Activated T-helper 17 cell treated with anti-CD3 and anti-CD28 coated beads, Interleukin-2, amount 50 U/mL, for 72 hours (primary cell): ENCODE measurements around the gene EIF4G3. TPM values are rescaled to one million over a fixed set of nuclear protein-coding genes. Genes with fewer than 3 reads are reported as not detected.
"Not testable (repeated sequence)": the region's sequence is repeated elsewhere in the genome, so short reads cannot be mapped to it uniquely, and the experiment has no call there.

Experiments
- ATAC-seq: fragments of 150-1000 bp; cut with Tn5 transposase; replicated peaks from 2 replicates; pipeline ENCODE4 v1.10.0; 2021; ENCODE audit warnings: mild to moderate bottlenecking, moderate library complexity
- H3K27ac Mint-ChIP-seq: one replicate; pipeline ENCODE4 v1.8.0; 2022; ENCODE audit warnings: mixed read lengths
- H3K27me3 Mint-ChIP-seq: one replicate; pipeline ENCODE4 v1.8.0; 2022; ENCODE audit warnings: mixed read lengths
- H3K36me3 Mint-ChIP-seq: one replicate; pipeline ENCODE4 v1.8.0; 2022; ENCODE audit warnings: low read depth, mild to moderate bottlenecking, mixed read lengths
- H3K4me1 Mint-ChIP-seq: one replicate; pipeline ENCODE4 v1.8.0; 2022; ENCODE audit warnings: mixed read lengths
- H3K4me3 Mint-ChIP-seq: one replicate; pipeline ENCODE4 v1.8.0; 2022; ENCODE audit warnings: mild to moderate bottlenecking, mixed read lengths
- H3K9me3 Mint-ChIP-seq: one replicate; pipeline ENCODE4 v1.8.0; 2022; ENCODE audit warnings: mixed read lengths
- total RNA-seq, 2 donors: library from RNA; stranded (reverse); gene quantifications; one replicate each; pipeline ENCODE4 v1.2.3, GENCODE V29; 2022

The EIF4G3 gene
- total RNA-seq, 2 donors from 2014 or later = 32.9 to 56.2 TPM

DNA sequence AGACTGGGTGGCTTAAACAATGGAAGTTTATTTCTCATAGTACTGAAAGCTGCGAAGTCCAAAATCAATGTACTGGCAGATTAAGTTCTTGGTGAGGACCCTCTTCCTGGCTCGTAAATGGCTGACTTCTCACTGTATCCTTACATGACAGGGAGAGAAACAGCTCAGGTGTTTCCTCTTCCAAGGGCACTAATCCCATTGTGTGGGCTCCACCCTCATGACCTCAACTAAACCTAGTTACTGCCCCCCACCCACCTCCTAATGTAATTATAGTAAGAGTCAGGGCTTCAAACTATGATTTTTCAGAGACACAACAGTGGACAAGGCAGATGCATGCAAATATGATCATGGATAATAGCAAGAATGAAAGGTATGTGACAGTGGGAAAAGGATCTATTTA, 308.4 kb downstream of the EIF4G3 start:
- H3K27me3 Mint-ChIP-seq = no peaks in the 10 kb centered on the region
- no peak overlapping the region for H3K4me3 Mint-ChIP-seq
- peaks cover 21% of the 10 kb centered on the region for H3K36me3 Mint-ChIP-seq
- H3K4me1 Mint-ChIP-seq = no peaks in the 10 kb centered on the region
- no peaks in the 10 kb centered on the region for H3K9me3 Mint-ChIP-seq
- no peak overlapping the region for H3K27ac Mint-ChIP-seq
- no peak for ATAC-seq

DNA sequence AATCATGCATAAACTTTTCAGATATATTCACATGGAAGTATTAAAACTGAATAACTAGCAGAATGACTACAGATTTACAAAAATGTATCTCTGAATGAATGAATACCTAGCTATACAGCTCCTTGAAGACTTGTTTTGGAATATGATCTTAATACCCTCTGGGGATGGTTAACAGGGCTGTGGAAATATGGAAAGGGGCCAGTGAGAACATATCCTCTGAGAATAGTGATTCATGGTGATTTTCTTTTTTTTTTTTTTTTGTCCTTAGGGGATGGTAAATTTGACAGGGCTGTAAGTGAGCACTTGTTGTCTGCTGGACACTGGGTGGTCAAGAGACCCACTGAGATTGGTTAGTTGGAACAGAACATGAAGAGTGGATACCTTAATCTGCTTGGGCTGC, 308.9 kb downstream of the EIF4G3 start:
- Mint-ChIP-seq H3K9me3 (no peaks in the 10 kb centered on the region), H3K4me3 (no peak overlapping the region), H3K27ac (no peak overlapping the region), H3K27me3 (no peaks in the 10 kb centered on the region), H3K4me1 (no peaks in the 10 kb centered on the region), H3K36me3 (peaks cover 22% of the 10 kb centered on the region)
- ATAC-seq = no peak

DNA sequence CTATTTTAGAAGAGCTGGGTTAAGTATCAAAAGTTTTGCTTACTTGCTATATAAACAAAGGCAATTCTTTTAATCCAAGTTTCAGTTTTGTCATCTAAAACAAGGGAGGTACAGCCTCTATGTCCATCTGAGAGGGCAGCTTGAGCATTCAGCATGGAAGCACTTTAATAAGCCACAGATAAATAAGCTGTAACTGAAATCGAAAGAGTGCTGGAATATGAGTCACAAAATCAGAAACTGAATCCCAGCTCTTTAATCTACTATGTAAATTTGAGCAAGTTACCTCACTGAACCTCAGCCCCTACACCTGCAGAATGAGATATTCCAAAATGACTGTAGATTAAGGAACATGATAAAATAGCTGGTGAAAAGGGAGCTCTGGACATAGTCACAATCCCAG, 309.6 kb downstream of the EIF4G3 start:
- peak; percentile 74 for ATAC-seq
- no peaks in the 10 kb centered on the region for H3K4me1 Mint-ChIP-seq
- no peak overlapping the region for H3K27ac Mint-ChIP-seq
- no peaks in the 10 kb centered on the region for H3K9me3 Mint-ChIP-seq
- H3K4me3 Mint-ChIP-seq = no peak overlapping the region
- peaks cover 22% of the 10 kb centered on the region for H3K36me3 Mint-ChIP-seq
- H3K27me3 Mint-ChIP-seq = no peaks in the 10 kb centered on the region

DNA sequence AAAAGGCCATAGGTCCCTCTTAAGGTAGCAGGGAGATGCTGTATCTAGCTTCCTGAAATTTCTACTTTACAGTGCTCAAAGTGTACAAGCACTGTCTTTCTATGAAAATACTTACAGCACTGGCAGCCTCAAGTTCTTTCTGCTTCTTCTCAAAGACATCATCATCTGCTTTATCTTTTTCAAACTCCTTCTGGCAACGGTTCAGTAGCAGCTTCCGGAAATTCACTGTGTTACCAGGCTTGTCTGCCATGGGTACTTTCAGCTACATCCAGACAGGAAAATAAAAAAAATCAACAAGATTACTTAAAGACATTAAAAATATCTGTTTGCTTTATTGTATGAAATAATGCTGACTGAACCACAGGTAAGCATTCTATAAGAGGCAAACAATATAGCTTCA, 311.7 kb downstream of the EIF4G3 start:
- Mint-ChIP-seq H3K27me3 (no peaks in the 10 kb centered on the region), H3K4me3 (no peak overlapping the region), H3K9me3 (no peaks in the 10 kb centered on the region), H3K27ac (no peak overlapping the region), H3K36me3 (peaks cover 41% of the 10 kb centered on the region), H3K4me1 (no peaks in the 10 kb centered on the region)
- ATAC-seq = no peak

DNA sequence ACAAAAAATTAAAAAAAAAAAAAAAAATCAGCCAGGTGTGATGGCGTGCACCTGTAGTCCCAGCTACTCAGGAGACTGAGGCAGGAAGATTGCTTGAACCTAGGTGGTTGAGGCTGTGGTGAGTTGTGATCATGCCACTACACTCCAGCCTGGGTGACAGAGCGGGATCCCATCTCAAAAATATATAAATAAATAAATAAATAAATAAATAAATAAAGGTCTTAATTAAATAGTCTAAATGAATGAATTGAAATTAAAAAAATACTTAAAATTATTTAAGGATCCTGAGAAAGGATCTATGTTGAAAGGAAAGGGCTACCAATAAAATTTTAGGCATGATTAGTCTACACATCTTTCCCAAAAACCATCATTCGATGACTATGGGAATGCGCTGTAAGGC, 322.2 kb downstream of the EIF4G3 start:
- Mint-ChIP-seq H3K4me1 (no peaks in the 10 kb centered on the region), H3K27ac (no peak overlapping the region), H3K36me3 (peaks cover 87% of the 10 kb centered on the region), H3K4me3 (no peak overlapping the region), H3K27me3 (no peaks in the 10 kb centered on the region), H3K9me3 (no peaks in the 10 kb centered on the region)
- ATAC-seq = no peak

DNA sequence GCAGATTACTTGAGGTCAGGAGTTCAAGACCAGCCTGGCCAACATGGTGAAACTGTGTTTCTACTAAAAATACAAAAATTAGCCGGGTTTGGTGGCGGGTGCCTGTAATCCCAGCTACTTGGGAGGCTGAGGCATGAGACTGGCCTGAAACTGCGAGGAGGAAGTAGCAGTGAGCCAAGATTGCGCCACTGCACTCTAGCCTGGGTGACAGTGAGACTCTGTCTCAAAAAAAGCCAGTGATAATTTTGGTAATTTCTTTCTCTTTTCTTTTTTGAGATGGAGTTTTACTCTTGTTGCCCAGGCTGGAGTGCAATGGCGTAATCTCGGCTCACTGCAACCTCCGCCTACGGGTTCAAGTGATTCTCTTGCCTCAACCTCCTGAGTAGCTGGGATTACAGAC, 324.9 kb downstream of the EIF4G3 start:
- not testable (repeated sequence) for H3K9me3 Mint-ChIP-seq, H3K27ac Mint-ChIP-seq, H3K4me1 Mint-ChIP-seq, H3K27me3 Mint-ChIP-seq, ATAC-seq, H3K4me3 Mint-ChIP-seq
- H3K36me3 Mint-ChIP-seq = peaks cover 85% of the 10 kb centered on the region

DNA sequence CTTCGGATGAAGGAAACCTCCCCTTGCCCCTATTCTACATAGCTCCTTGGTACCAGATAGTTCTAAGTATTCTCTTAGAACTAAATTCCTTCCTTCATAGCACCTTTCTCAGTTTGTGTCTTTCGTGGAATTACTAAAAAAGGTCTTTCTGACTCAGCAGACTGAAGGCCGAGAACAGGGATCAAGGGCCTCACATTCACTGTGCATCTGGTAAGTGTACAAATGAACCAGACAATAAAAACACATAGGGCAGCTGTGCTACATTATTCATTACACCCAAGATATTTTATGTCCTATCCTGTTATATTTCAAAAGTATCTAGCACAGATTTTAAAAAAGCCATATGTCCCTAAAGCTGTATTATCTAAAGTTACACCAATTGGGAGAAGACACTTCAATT, 326.7 kb downstream of the EIF4G3 start:
- Mint-ChIP-seq H3K4me1 (no peaks in the 10 kb centered on the region), H3K27ac (no peak overlapping the region), H3K27me3 (no peaks in the 10 kb centered on the region), H3K9me3 (no peaks in the 10 kb centered on the region), H3K36me3 (peaks cover 89% of the 10 kb centered on the region), H3K4me3 (no peak overlapping the region)
- ATAC-seq = no peak

DNA sequence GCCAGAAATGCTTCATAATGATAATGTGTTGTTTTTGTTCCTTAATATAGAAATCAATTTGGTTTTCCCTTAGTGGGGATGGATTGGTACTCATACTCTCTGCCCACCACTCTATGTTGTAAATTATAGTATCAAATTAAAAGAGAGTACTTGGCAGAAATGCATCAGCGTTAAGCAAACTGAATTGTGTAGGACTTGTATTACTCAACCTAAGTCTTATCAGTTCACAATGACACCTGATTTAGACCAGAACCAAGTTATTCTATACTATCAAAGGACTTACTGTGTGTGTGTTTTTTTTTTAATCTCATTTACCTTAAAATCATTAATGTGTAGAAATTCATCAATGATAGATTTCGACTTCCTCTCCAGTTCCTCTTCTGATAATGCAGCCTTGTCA, 327.6 kb downstream of the EIF4G3 start:
- Mint-ChIP-seq H3K9me3 (no peaks in the 10 kb centered on the region), H3K27ac (no peak overlapping the region), H3K27me3 (no peaks in the 10 kb centered on the region), H3K4me1 (no peaks in the 10 kb centered on the region), H3K36me3 (peaks cover 91% of the 10 kb centered on the region), H3K4me3 (no peak overlapping the region)
- ATAC-seq = no peak

DNA sequence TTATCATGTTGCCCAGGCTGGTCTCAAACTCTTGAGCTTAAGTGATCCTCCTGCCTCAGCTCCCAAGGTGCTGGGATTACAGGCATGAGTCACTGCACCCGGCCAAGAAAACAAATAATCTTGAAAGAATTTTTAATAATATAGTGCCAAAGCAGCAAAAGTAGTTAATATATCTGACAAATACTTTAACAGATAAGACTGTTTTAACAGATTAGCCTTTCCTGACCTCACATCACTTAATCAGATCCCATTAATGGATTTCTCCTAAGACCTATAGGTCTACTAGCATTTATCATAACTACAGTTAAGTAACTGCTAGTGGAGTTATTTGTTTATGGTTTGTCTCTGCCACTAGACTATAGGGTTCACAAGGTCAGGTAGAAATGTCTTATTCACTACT, 328.5 kb downstream of the EIF4G3 start:
- no peaks in the 10 kb centered on the region for H3K9me3 Mint-ChIP-seq
- H3K36me3 Mint-ChIP-seq = peaks cover 85% of the 10 kb centered on the region
- H3K27me3 Mint-ChIP-seq = no peaks in the 10 kb centered on the region
- H3K4me3 Mint-ChIP-seq = no peak overlapping the region
- no peak for ATAC-seq
- H3K27ac Mint-ChIP-seq = no peak overlapping the region
- H3K4me1 Mint-ChIP-seq = no peaks in the 10 kb centered on the region

DNA sequence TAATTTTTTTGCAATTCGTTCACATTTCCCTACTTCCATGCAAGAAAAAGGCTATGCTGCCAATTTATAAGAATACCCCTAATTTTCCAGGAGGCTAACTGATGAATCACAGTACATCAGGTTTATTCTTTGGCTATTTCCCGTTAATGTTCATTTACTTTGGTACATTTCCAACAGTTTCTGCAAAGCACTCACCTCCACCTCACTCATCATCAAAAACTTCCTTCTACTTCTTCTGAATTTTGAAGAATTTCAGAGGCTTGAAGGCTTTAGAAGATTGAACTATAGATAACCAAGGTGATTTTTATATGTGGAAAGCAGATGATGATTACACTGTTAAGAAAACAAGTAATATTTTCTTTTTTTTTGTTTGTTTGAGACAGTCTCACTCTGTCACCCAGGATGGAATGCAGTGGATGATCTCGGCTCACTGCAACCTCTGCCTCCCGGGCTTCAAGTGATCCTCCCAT, 329.1 kb downstream of the EIF4G3 start:
- no peak overlapping the region for H3K27ac Mint-ChIP-seq
- H3K27me3 Mint-ChIP-seq = no peaks in the 10 kb centered on the region
- no peaks in the 10 kb centered on the region for H3K9me3 Mint-ChIP-seq
- H3K36me3 Mint-ChIP-seq = peaks cover 80% of the 10 kb centered on the region
- H3K4me1 Mint-ChIP-seq = no peaks in the 10 kb centered on the region
- no peak overlapping the region for H3K4me3 Mint-ChIP-seq
- no peak for ATAC-seq

DNA sequence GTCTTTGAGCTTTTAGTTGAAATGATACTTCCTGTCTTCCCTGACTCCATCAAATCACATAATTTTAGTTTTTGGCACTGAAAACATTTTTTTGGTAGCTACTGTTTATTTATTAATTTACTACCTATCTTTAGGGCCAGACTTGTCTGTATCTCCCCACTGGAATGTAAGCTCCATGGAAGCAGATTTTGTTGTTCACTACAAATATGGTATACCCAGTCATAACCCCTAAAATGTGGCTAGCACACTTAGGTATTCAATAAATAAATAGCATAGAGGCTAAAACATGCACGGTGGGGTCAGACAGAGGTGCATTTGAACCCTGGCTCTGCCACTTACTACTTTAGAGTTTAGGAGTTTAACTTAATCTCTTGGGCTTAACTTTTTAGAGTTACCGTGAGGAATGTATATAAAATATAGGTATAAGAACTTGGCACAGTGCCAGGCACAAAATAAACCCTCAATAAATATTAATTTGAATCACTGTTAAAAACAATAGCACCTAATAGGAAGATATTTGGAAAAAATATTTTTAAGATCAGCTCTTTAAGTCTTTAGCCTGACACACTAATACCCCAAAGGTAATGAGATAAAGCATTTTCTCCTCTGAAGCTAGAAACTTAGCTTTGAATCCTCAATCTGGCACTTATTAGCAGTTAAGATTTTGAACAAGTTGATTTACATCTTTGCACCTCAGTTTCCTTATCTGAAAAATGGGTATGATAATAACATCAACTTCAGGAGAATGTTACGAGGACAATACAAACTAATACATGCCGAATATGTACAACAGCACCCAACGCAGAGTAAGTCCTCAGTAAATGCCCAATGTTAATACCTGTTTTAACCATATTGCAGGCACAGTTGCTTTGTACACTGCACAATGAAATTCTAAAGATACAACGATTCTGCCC, 330.0 kb downstream of the EIF4G3 start:
- peaks cover 72% of the 10 kb centered on the region for H3K36me3 Mint-ChIP-seq
- no peak overlapping the region for H3K4me3 Mint-ChIP-seq

DNA sequence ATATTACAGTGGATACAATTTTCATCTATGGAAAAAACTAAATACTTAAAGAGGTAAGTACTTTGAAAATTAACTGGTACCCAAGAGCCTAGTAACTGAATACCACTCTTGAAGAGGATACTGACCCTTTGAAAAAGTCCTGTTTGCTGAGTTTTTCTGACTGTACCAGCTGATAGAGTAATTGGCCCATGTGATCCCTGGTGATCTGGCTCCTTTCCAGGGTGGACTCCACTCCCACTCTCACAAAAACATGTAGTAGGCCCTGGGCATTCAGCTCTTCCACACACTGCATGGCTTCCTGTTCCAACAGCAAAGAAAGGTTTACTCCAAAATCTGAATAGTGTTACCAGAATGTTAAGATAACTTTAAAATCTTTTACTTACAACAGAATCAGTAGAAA, 336.0 kb downstream of the EIF4G3 start:
- H3K27ac Mint-ChIP-seq = no peak overlapping the region
- no peaks in the 10 kb centered on the region for H3K4me1 Mint-ChIP-seq
- peaks cover 43% of the 10 kb centered on the region for H3K36me3 Mint-ChIP-seq
- H3K4me3 Mint-ChIP-seq = no peak overlapping the region
- ATAC-seq = no peak
- no peaks in the 10 kb centered on the region for H3K9me3 Mint-ChIP-seq
- H3K27me3 Mint-ChIP-seq = no peaks in the 10 kb centered on the region

More for the DNA sequence above, 330.0 kb downstream of the EIF4G3 start:
- H3K27me3 Mint-ChIP-seq = no peaks in the 10 kb centered on the region
- no peak overlapping the region for H3K27ac Mint-ChIP-seq
- H3K9me3 Mint-ChIP-seq = no peaks in the 10 kb centered on the region
- no peaks in the 10 kb centered on the region for H3K4me1 Mint-ChIP-seq
- ATAC-seq = no peak

DNA sequence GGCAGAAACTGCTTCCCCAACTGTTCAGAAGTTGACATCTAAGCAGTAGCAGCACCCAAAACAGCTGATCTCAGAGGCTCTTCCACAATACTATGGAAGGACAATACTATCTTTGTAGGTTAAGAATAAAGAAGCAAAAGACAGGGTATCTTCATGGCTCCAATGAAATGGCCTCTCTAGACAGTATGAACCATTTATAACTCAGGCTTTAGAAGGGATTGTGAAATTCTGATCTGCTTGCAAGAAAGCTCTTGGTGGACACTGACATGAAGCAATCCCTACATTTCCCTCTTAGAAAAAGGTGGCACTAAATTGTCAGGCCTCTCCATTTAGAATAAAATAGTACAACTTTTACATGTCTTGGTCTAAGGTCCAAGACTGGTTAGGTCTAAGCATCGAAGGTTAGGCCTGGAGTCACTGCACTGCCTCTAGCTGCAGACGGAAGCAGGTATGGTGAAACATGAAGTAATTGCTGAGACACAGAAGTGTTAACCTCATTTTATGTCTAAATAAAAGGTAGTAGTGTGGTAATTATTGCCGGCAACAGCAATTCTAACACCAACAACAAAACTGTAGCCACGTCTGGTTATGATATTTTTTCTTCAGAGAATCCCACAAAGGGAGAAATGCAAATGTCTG, 339.0 kb downstream of the EIF4G3 start:
- no peak overlapping the region for H3K4me3 Mint-ChIP-seq
- no peak overlapping the region for H3K27ac Mint-ChIP-seq
- peaks cover 50% of the 10 kb centered on the region for H3K36me3 Mint-ChIP-seq
- no peaks in the 10 kb centered on the region for H3K9me3 Mint-ChIP-seq
- no peak for ATAC-seq
- no peaks in the 10 kb centered on the region for H3K4me1 Mint-ChIP-seq
- H3K27me3 Mint-ChIP-seq = no peaks in the 10 kb centered on the region

DNA sequence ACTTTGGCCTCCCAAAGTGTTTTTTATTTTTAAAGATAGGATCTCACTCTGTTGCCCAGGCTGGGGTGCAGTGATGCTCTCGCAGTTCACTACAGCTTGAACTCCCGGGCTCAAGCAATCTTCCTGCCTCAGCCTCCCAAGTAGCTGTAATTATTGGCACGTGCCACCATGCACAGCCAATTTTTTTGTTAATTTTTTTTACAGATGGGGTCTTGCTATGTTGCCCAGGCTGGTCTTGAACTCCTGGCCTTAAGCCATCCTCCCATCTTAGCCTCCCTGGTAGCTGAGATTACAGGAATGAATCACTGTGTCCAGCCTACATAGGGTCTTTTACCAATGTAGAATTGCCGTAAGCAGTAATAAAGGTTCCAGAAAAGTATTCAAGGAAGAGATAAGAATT, 340.5 kb downstream of the EIF4G3 start:
- no peak overlapping the region for H3K4me3 Mint-ChIP-seq
- ATAC-seq = no peak
- H3K27ac Mint-ChIP-seq = no peak overlapping the region
- no peaks in the 10 kb centered on the region for H3K9me3 Mint-ChIP-seq
- H3K36me3 Mint-ChIP-seq = peaks cover 50% of the 10 kb centered on the region
- no peaks in the 10 kb centered on the region for H3K27me3 Mint-ChIP-seq
- H3K4me1 Mint-ChIP-seq = no peaks in the 10 kb centered on the region

DNA sequence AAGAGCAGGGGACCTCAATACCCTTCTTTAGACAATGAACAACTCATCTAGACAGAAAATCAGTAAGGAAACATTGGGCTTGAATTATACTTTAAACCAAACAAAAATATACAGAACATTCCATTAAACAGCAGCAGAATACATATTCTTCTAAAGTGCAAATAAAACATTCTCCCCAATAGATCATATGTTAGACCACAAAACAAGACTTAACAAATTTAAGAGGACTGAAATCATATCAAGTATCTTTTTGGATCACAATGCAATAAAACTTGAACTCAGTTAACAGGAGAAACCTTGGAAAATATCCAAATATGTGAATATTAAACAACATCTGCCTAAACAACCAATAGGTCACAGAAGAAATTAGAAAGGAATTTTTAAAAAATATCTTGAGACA, 341.9 kb downstream of the EIF4G3 start:
- H3K9me3 Mint-ChIP-seq = no peaks in the 10 kb centered on the region
- H3K4me1 Mint-ChIP-seq = no peaks in the 10 kb centered on the region
- H3K36me3 Mint-ChIP-seq = peaks cover 37% of the 10 kb centered on the region
- H3K4me3 Mint-ChIP-seq = no peak overlapping the region
- no peaks in the 10 kb centered on the region for H3K27me3 Mint-ChIP-seq
- no peak overlapping the region for H3K27ac Mint-ChIP-seq
- ATAC-seq = no peak
